ENCODE data around the gene UCN3.

UCN3 gene

DNA sequence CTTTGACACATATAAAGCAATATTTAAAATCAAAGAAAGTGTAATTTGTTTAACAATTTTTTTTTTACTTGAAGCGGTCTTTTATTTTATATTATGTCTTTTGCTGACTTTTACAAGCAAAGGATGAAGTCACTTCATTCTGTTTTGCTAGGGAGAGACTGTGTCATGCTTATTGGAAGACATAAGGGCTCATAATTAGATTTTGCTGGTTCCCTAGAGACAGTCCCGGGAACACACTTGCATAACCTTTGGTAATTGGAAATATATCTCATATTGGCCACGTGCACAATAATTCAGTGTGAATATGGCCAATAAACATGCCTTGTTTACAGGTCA lies 47.1 kb downstream of the UCN3 start:
- TF ChIP-seq, protein P1, sequence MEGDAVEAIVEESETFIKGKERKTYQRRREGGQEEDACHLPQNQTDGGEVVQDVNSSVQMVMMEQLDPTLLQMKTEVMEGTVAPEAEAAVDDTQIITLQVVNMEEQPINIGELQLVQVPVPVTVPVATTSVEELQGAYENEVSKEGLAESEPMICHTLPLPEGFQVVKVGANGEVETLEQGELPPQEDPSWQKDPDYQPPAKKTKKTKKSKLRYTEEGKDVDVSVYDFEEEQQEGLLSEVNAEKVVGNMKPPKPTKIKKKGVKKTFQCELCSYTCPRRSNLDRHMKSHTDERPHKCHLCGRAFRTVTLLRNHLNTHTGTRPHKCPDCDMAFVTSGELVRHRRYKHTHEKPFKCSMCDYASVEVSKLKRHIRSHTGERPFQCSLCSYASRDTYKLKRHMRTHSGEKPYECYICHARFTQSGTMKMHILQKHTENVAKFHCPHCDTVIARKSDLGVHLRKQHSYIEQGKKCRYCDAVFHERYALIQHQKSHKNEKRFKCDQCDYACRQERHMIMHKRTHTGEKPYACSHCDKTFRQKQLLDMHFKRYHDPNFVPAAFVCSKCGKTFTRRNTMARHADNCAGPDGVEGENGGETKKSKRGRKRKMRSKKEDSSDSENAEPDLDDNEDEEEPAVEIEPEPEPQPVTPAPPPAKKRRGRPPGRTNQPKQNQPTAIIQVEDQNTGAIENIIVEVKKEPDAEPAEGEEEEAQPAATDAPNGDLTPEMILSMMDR (IDR thresholded peaks at IDR 0.05; ENCODE audit: control insufficient read depth, insufficient read depth, low read depth, low read length, missing control alignments): no peak
- no peak for DNase-seq (ENCODE audit: low read depth)
- peak overlapping the region; percentile 85 for H3K4me3 ChIP-seq (ENCODE audit: control insufficient read depth, low read depth, low read length)

- H3K4me3 ChIP-seq (ENCODE audit: control insufficient read depth, low read depth, low read length): peak within 1 kb of the TSS; percentile 85
- TF ChIP-seq, protein P1 (IDR thresholded peaks at IDR 0.05; ENCODE audit: control insufficient read depth, insufficient read depth, low read depth, low read length, missing control alignments): no peak
- peak; percentile 46 for DNase-seq (ENCODE audit: low read depth)
Measured at GRCh38 chr10:5412277-5412941, 47.6 kb downstream of the UCN3 start, which contains the start of gene NET1. NET1 (plus strand) TSS chr10:5412557; CDS start chr10:5412693, 136 bp downstream.

DNA sequence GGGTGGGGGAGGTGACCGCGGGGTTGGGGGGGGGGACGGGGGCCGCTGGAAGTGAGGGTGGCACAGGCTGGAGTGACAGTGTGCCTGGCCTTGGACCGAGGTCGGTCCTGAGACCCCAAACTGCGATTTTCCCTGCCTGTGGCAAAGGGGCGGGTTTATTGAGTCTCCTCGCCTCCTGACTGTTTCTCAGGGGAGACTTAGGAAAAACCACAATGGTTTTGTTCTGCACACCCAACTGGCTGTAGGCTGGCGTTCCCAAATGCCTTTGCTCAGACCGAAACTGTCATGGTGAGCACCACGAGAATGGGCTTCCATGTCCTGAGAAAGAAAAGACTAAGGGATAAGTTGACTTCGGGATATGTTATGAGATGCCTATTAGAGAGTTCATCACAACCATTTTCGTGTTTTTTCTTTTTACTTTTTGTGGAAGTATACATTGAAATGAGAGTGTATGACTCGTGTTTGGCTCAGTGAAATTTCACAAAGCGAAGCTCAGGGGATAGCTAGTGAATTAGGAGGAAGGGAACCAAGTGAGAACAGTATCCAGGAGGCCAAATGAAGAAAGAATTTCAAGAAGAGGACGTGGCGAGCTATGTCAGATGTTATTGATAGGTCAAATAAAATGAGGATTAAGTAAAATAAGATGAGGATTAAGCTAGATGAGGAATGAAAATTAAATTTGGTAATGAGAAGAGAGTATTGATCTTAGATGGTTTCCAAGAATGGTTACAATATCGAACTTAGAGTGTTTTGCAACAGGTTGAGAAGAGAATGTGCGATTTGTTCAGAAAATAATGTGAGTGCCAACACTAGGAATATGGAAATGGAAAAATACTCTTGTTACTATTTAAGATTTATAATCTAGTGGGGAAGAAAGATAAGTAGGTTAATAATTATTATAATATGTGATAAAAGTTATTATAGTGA lies 48.5 kb downstream of the UCN3 start:
- H3K4me3 ChIP-seq (ENCODE audit: control insufficient read depth, low read depth, low read length): peak overlapping the region; percentile 85
- DNase-seq (ENCODE audit: low read depth): no peak
- TF ChIP-seq, protein P1 (IDR thresholded peaks at IDR 0.05; ENCODE audit: control insufficient read depth, insufficient read depth, low read depth, low read length, missing control alignments): no peak

GRCh38 chr10:5416981-5417380 lies 52.2 kb downstream of the UCN3 start:
- TF ChIP-seq, protein P1 (IDR thresholded peaks at IDR 0.05; ENCODE audit: control insufficient read depth, insufficient read depth, low read depth, low read length, missing control alignments): no peak
- H3K4me3 ChIP-seq (ENCODE audit: control insufficient read depth, low read depth, low read length): no peak overlapping the region
- no peak for DNase-seq (ENCODE audit: low read depth)

- H3K4me3 ChIP-seq (ENCODE audit: control insufficient read depth, low read depth, low read length): no peak overlapping the region
- TF ChIP-seq, protein P1 (IDR thresholded peaks at IDR 0.05; ENCODE audit: control insufficient read depth, insufficient read depth, low read depth, low read length, missing control alignments): no peak
- no peak for DNase-seq (ENCODE audit: low read depth)
Measured at GRCh38 chr10:5418584-5418983, 53.8 kb downstream of the UCN3 start.

DNA sequence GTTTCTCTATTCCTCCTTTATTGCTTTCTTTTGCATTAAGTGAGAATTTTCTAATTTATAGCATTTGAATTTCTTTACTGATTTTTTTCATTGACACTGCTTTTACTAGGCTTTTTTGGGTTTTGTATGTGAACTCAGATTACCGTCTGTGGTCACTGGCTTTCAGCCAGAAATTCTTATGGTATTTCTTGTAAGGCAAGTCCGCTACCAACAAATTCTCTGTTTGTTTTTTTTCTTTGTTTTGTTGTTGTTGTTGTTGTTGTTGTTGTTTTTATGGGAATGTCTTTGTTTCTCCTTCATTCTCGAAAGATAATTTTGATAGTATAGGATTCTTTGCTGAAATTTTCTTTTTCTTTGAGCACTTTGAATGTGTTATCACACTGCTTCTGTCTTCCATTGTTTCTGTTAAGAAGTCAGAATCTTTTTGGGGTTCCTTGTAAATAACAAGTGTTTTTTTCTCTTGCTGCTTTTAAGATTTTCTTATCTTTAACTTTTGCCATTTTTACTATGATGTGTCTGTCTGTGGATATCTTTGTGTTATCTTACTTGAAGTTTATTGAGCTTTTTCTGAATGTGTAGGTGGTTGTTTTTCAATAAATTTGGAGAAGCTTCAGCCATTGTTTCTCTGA lies 54.8 kb downstream of the UCN3 start:
- H3K4me3 ChIP-seq (ENCODE audit: control insufficient read depth, low read depth, low read length): no peak overlapping the region
- TF ChIP-seq, protein P1 (IDR thresholded peaks at IDR 0.05; ENCODE audit: control insufficient read depth, insufficient read depth, low read depth, low read length, missing control alignments): no peak
- DNase-seq (ENCODE audit: low read depth): no peak
